HG03196 (cell line): ENCODE measurements around the gene KIAA1217.

ENCODE experiments used
- ATAC-seq: cut with Tn5 transposase; IDR thresholded peaks from one replicate; pipeline ENCODE4 v1.9.1; 2021; ENCODE audit not compliant: unreplicated experiment

Gene KIAA1217

GRCh38 chr10:24358022-24358421 lies 149.1 kb downstream of the KIAA1217 start:
- no peak for ATAC-seq

GRCh38 chr10:24360282-24361127 lies 151.6 kb downstream of the KIAA1217 start:
- peak; percentile 55 for ATAC-seq

- ATAC-seq, result no peak
Measured at GRCh38 chr10:24363070-24363469, 154.1 kb downstream of the KIAA1217 start.

GRCh38 chr10:24367688-24368087 lies 158.8 kb downstream of the KIAA1217 start:
- ATAC-seq, result no peak

- no peak for ATAC-seq
Measured at GRCh38 chr10:24370877-24371276, 161.9 kb downstream of the KIAA1217 start.

- ATAC-seq, result no peak
Measured at GRCh38 chr10:24371396-24371795, 162.5 kb downstream of the KIAA1217 start.

GRCh38 chr10:24374134-24374915 lies 165.4 kb downstream of the KIAA1217 start:
- ATAC-seq, result no peak

- ATAC-seq, result no peak
Measured at GRCh38 chr10:24375510-24375909, 166.6 kb downstream of the KIAA1217 start.

- no peak for ATAC-seq
Measured at GRCh38 chr10:24376731-24377130, 167.8 kb downstream of the KIAA1217 start.

GRCh38 chr10:24378126-24378920 lies 169.4 kb downstream of the KIAA1217 start:
- ATAC-seq, result no peak

- ATAC-seq, result no peak
Measured at GRCh38 chr10:24381235-24382010, 172.5 kb downstream of the KIAA1217 start.

- no peak for ATAC-seq
Measured at GRCh38 chr10:24382045-24382444, 173.1 kb downstream of the KIAA1217 start.

- no peak for ATAC-seq
Measured at GRCh38 chr10:24382596-24382978, 173.6 kb downstream of the KIAA1217 start.

- peak; percentile 47 for ATAC-seq
Measured at GRCh38 chr10:24382979-24383663, 174.2 kb downstream of the KIAA1217 start.

- ATAC-seq, result peak; percentile 82
Measured at GRCh38 chr10:24383681-24384106, 174.8 kb downstream of the KIAA1217 start.

GRCh38 chr10:24384954-24385353 lies 176.0 kb downstream of the KIAA1217 start:
- ATAC-seq, result no peak

- no peak for ATAC-seq
Measured at GRCh38 chr10:24385776-24386175, 176.8 kb downstream of the KIAA1217 start.

GRCh38 chr10:24390146-24390700 lies 181.3 kb downstream of the KIAA1217 start:
- ATAC-seq, result no peak

GRCh38 chr10:24390746-24391145 lies 181.8 kb downstream of the KIAA1217 start:
- ATAC-seq, result no peak

- ATAC-seq, result no peak
Measured at GRCh38 chr10:24393201-24393600, 184.3 kb downstream of the KIAA1217 start.
